Activated T-cell treated with anti-CD3 and anti-CD28 coated beads, Interleukin-2, amount 50 U/mL, for 72 hours (primary cell): Measurements from ENCODE around the gene LMBR1. TPM values are rescaled to one million over a fixed set of nuclear protein-coding genes. Genes with fewer than 3 reads are reported as not detected.

Experiments used
- ATAC-seq, 2 donors: fragments of 150-1000 bp; cut with Tn5 transposase; replicated peaks in 1 of 2; 2 replicates each; pipeline ENCODE4 v1.10.0; 2021; ENCODE audit warnings: moderate library complexity in 2 of 2, mild to moderate bottlenecking in 1 of 2
- DNase-seq, 2 donors: peaks; one replicate each; pipeline ENCODE4 v3.0.0; 2021 to 2022; ENCODE audit warnings: mixed read lengths in 1 of 2
- H3K27ac Mint-ChIP-seq: one replicate; pipeline ENCODE4 v1.8.0; 2022; ENCODE audit warnings: mild to moderate bottlenecking, moderate library complexity, mixed read lengths
- H3K27me3 Mint-ChIP-seq: one replicate; pipeline ENCODE4 v1.8.0; 2022; ENCODE audit warnings: low read depth, mixed read lengths
- H3K36me3 Mint-ChIP-seq, 2 donors: one replicate each; pipeline ENCODE4 v1.8.0; 2022; ENCODE audit warnings: mixed read lengths in 2 of 2, mild to moderate bottlenecking in 1 of 2; ENCODE audit not compliant: insufficient read depth in 2 of 2
- H3K4me1 Mint-ChIP-seq: one replicate; pipeline ENCODE4 v1.8.0; 2022; ENCODE audit warnings: low read depth, mixed read lengths
- H3K4me3 Mint-ChIP-seq, 2 donors: one replicate each; pipeline ENCODE4 v1.8.0; 2022; ENCODE audit warnings: mild to moderate bottlenecking in 2 of 2, mixed read lengths in 2 of 2, moderate library complexity in 2 of 2
- H3K9me3 Mint-ChIP-seq, 2 donors: one replicate each; pipeline ENCODE4 v1.8.0; 2022; ENCODE audit warnings: mixed read lengths in 2 of 2
- total RNA-seq, 2 donors: library from RNA; stranded (reverse); gene quantifications; one replicate each; pipeline ENCODE4 v1.2.3, GENCODE V29; 2022

The LMBR1 gene
- total RNA-seq, 2 donors from 2014 or later = 88.2 to 88.6 TPM

GRCh38 chr7:156675721-156676120 is 217.3 kb downstream of the LMBR1 start:
- no peaks in the 10 kb centered on the region for H3K4me1 Mint-ChIP-seq
- DNase-seq (no peak), ATAC-seq (no peak)
- no peak overlapping the region for H3K27ac Mint-ChIP-seq
- H3K4me3 Mint-ChIP-seq = no peak overlapping the region
- H3K9me3 Mint-ChIP-seq = no peaks in the 10 kb centered on the region
- peaks cover 0 to 2% of the 10 kb centered on the region in 2 donors for H3K36me3 Mint-ChIP-seq
- H3K27me3 Mint-ChIP-seq = no peaks in the 10 kb centered on the region

- no peaks in the 10 kb centered on the region for H3K4me1 Mint-ChIP-seq
- H3K27me3 Mint-ChIP-seq = no peaks in the 10 kb centered on the region
- H3K27ac Mint-ChIP-seq = no peak overlapping the region
- no peak for ATAC-seq
- peaks cover 0 to 6% of the 10 kb centered on the region in 2 donors for H3K36me3 Mint-ChIP-seq
- no peak overlapping the region for H3K4me3 Mint-ChIP-seq
- no peak for DNase-seq
- no peaks in the 10 kb centered on the region for H3K9me3 Mint-ChIP-seq
Observed at GRCh38 chr7:156673902-156674301, 219.1 kb downstream of the LMBR1 start.

GRCh38 chr7:156673454-156673853 is 219.5 kb downstream of the LMBR1 start:
- no peaks in the 10 kb centered on the region for H3K9me3 Mint-ChIP-seq
- no peak for DNase-seq
- H3K36me3 Mint-ChIP-seq = peaks cover 0 to 8% of the 10 kb centered on the region in 2 donors
- no peaks in the 10 kb centered on the region for H3K27me3 Mint-ChIP-seq
- no peak overlapping the region for H3K27ac Mint-ChIP-seq
- no peak overlapping the region for H3K4me3 Mint-ChIP-seq
- ATAC-seq = no peak
- H3K4me1 Mint-ChIP-seq = no peaks in the 10 kb centered on the region

- Mint-ChIP-seq H3K4me3 (no peak overlapping the region), H3K4me1 (peaks cover 4% of the 10 kb centered on the region), H3K36me3 (peaks cover 0 to 6% of the 10 kb centered on the region in 2 donors), H3K27me3 (no peaks in the 10 kb centered on the region), H3K27ac (peak overlapping the region; percentile 65), H3K9me3 (no peaks in the 10 kb centered on the region)
- ATAC-seq (no peak), DNase-seq (no peak)
Observed at GRCh38 chr7:156669035-156669828, 223.8 kb downstream of the LMBR1 start.

- DNase-seq (no peak), ATAC-seq (no peak)
- Mint-ChIP-seq H3K4me1 (peaks cover 4% of the 10 kb centered on the region), H3K9me3 (no peaks in the 10 kb centered on the region), H3K36me3 (peaks cover 0 to 6% of the 10 kb centered on the region in 2 donors), H3K4me3 (no peak overlapping the region), H3K27me3 (no peaks in the 10 kb centered on the region), H3K27ac (no peak overlapping the region)
Observed at GRCh38 chr7:156668130-156668741, 224.7 kb downstream of the LMBR1 start.

- Mint-ChIP-seq H3K27me3 (no peaks in the 10 kb centered on the region), H3K4me3 (no peak overlapping the region), H3K9me3 (no peaks in the 10 kb centered on the region), H3K36me3 (peaks cover 0 to 6% of the 10 kb centered on the region in 2 donors), H3K4me1 (peaks cover 4% of the 10 kb centered on the region), H3K27ac (no peak overlapping the region)
- DNase-seq = no peak
- ATAC-seq = no peak
Observed at GRCh38 chr7:156667110-156667426, 225.9 kb downstream of the LMBR1 start.

- peaks cover 4% of the 10 kb centered on the region for H3K4me1 Mint-ChIP-seq
- no peaks in the 10 kb centered on the region for H3K9me3 Mint-ChIP-seq
- no peaks in the 10 kb centered on the region for H3K27me3 Mint-ChIP-seq
- H3K36me3 Mint-ChIP-seq = peaks cover 0 to 6% of the 10 kb centered on the region in 2 donors
- ATAC-seq = peak; percentile 30 to 32
- H3K27ac Mint-ChIP-seq = peak overlapping the region; percentile 25
- DNase-seq = no peak
- no peak overlapping the region for H3K4me3 Mint-ChIP-seq
Observed at GRCh38 chr7:156666368-156667109, 226.4 kb downstream of the LMBR1 start.

- no peak overlapping the region for H3K27ac Mint-ChIP-seq
- H3K4me3 Mint-ChIP-seq = no peak overlapping the region
- peaks cover 2% of the 10 kb centered on the region for H3K27me3 Mint-ChIP-seq
- DNase-seq (no peak), ATAC-seq (no peak)
- no peaks in the 10 kb centered on the region for H3K9me3 Mint-ChIP-seq
- H3K4me1 Mint-ChIP-seq = peaks cover 4% of the 10 kb centered on the region
- H3K36me3 Mint-ChIP-seq = peaks cover 0 to 6% of the 10 kb centered on the region in 2 donors
Observed at GRCh38 chr7:156665101-156665500, 227.9 kb downstream of the LMBR1 start.

- Mint-ChIP-seq H3K27ac (no peak overlapping the region), H3K36me3 (no peaks in the 10 kb centered on the region), H3K27me3 (peaks cover 31% of the 10 kb centered on the region), H3K4me1 (no peaks in the 10 kb centered on the region), H3K9me3 (no peaks in the 10 kb centered on the region), H3K4me3 (no peak overlapping the region)
- DNase-seq (no peak), ATAC-seq (no peak)
Observed at GRCh38 chr7:156662277-156662676, 230.7 kb downstream of the LMBR1 start.

GRCh38 chr7:156661637-156662036 is 231.3 kb downstream of the LMBR1 start:
- no peak for ATAC-seq
- no peaks in the 10 kb centered on the region for H3K9me3 Mint-ChIP-seq
- H3K4me3 Mint-ChIP-seq = no peak overlapping the region

GRCh38 chr7:156659961-156660360 is 233.0 kb downstream of the LMBR1 start:
- no peak for DNase-seq
- Mint-ChIP-seq H3K36me3 (no peaks in the 10 kb centered on the region), H3K9me3 (no peaks in the 10 kb centered on the region)

More at GRCh38 chr7:156661637-156662036, 231.3 kb downstream of the LMBR1 start:
- peaks cover 32% of the 10 kb centered on the region for H3K27me3 Mint-ChIP-seq
- no peaks in the 10 kb centered on the region for H3K36me3 Mint-ChIP-seq
- H3K4me1 Mint-ChIP-seq = no peaks in the 10 kb centered on the region
- no peak for DNase-seq
- H3K27ac Mint-ChIP-seq = no peak overlapping the region

GRCh38 chr7:156659203-156659602 is 233.8 kb downstream of the LMBR1 start:
- Mint-ChIP-seq H3K4me3 (no peak overlapping the region), H3K27ac (no peak overlapping the region), H3K27me3 (peaks cover 36% of the 10 kb centered on the region), H3K9me3 (no peaks in the 10 kb centered on the region), H3K4me1 (peaks cover 6% of the 10 kb centered on the region), H3K36me3 (no peaks in the 10 kb centered on the region)
- ATAC-seq (no peak), DNase-seq (no peak)

More at GRCh38 chr7:156659961-156660360, 233.0 kb downstream of the LMBR1 start:
- Mint-ChIP-seq H3K4me3 (no peak overlapping the region), H3K27me3 (peaks cover 32% of the 10 kb centered on the region), H3K27ac (no peak overlapping the region), H3K4me1 (no peaks in the 10 kb centered on the region)
- ATAC-seq = no peak

GRCh38 chr7:156657681-156658080 is 235.3 kb downstream of the LMBR1 start:
- Mint-ChIP-seq H3K4me3 (no peak overlapping the region), H3K27ac (no peak overlapping the region), H3K4me1 (peaks cover 6% of the 10 kb centered on the region), H3K27me3 (peaks cover 43% of the 10 kb centered on the region), H3K36me3 (no peaks in the 10 kb centered on the region), H3K9me3 (no peaks in the 10 kb centered on the region)
- DNase-seq (no peak), ATAC-seq (no peak)
